AG04450 (cell line): ENCODE data around the gene GNAL. TPM values are rescaled to one million over a fixed set of nuclear protein-coding genes. Genes with fewer than 3 reads are reported as not detected.

Experiments
- CTCF ChIA-PET: fragments of 300-600, 350-600 bp; formaldehyde crosslinking; extraction: SDS; loops from one replicate; lab custom pipeline; 2022; ENCODE audit warnings: antibody characterized with exemption, inconsistent platforms; lab: Charles Lee
- POLR2A ChIA-PET: fragments of 350-600 bp; formaldehyde crosslinking; extraction: SDS; loops from one replicate; lab custom pipeline; 2021; ENCODE audit warnings: antibody characterized with exemption, inconsistent platforms; lab: Yijun Ruan, JAX
- DNase-seq: peaks from one replicate; pipeline ENCODE4 v3.0.0-alpha.2; 2011; ENCODE audit warnings: low read depth, low spot score
- H3K27ac ChIP-seq: one replicate; pipeline ENCODE4 v1.5.1; 2012; ENCODE audit warnings: low read depth, low read length, control low read depth
- H3K27me3 ChIP-seq: one replicate; pipeline ENCODE4 v1.6.0; 2012; ENCODE audit warnings: low read length; ENCODE audit not compliant: control insufficient read depth, insufficient read depth
- H3K4me3 ChIP-seq: 2 replicates; pipeline ENCODE4 v1.5.1; 2011; ENCODE audit warnings: mild to moderate bottlenecking, low read depth, low read length, control low read depth
- H3K9me3 ChIP-seq: 2 replicates; pipeline ENCODE4 v1.5.1; 2012; ENCODE audit warnings: low read length; ENCODE audit not compliant: control insufficient read depth, insufficient read depth
- CTCF ChIP-seq: IDR thresholded peaks from 2 replicates; pipeline ENCODE4 v1.5.1; 2011; ENCODE audit warnings: low read depth, low read length, control low read depth, inconsistent platforms
- polyA plus RNA-seq: library from polyadenylated mRNA; depleted of rRNA; stranded (reverse); fragments of >200 nt; gene quantifications from 2 replicates; pipeline ENCODE4 v1.2.3, GENCODE V29; 2011

Gene GNAL
- polyA plus RNA-seq, 1 experiment = 0.51 TPM

GRCh38 chr18:11906176-11906575 is 217.1 kb downstream of the GNAL start:
- H3K27ac ChIP-seq = no peak overlapping the region
- CTCF ChIA-PET = interaction anchor here (0.6 to 1.6 kb wide), 2 partner anchors 94 to 173 kb away, joined by 3 to 4 read pairs; no protein-coding TSS in a partner anchor
- no peak overlapping the region for H3K4me3 ChIP-seq
- no peak for DNase-seq
- H3K9me3 ChIP-seq = no peaks in the 10 kb centered on the region; the same call in 1 of the 2 replicates
- POLR2A ChIA-PET = interaction anchor here (0.5 kb wide), 1 partner anchor 11 kb away, joined by 3 read pairs; no protein-coding TSS in a partner anchor
- no peak for TF ChIP-seq CTCF
- H3K27me3 ChIP-seq = no peaks in the 10 kb centered on the region

- Histone ChIP-seq H3K9me3 (no peaks in the 10 kb centered on the region; the same call in 1 of the 2 replicates), H3K27me3 (no peaks in the 10 kb centered on the region), H3K27ac (no peak overlapping the region), H3K4me3 (peak overlapping the region; percentile 79)
- ChIA-PET CTCF (no interaction called here), POLR2A (no interaction called here)
- DNase-seq = no peak
- TF ChIP-seq CTCF = no peak
Measured at GRCh38 chr18:11906926-11907874, 218.1 kb downstream of the GNAL start.

GRCh38 chr18:11908182-11909060 is 219.4 kb downstream of the GNAL start, which contains the start of gene MPPE1:
TSS of gene MPPE1 (minus strand) at chr18:11908317. CDS start at chr18:11897264, 11,053 bp downstream.
- Histone ChIP-seq H3K27ac (peak within 1 kb of the TSS; percentile 93), H3K9me3 (no peaks in the 10 kb centered on the region; the same call in 1 of the 2 replicates), H3K4me3 (peak within 1 kb of the TSS; percentile 79), H3K27me3 (no peaks in the 10 kb centered on the region)
- 0 out of 2 replicates have a peak, but pooled peaks have one; percentile 7 for TF ChIP-seq CTCF
- ChIA-PET POLR2A (interaction anchor here (1.2 kb wide), 1 partner anchor 16 kb away, joined by 3 read pairs; no protein-coding TSS in a partner anchor), CTCF (interaction anchor here (1.9 kb wide), 1 partner anchor 29 kb away, joined by 7 read pairs; no protein-coding TSS in a partner anchor)
- DNase-seq = peak; percentile 43

- Histone ChIP-seq H3K27me3 (no peaks in the 10 kb centered on the region), H3K27ac (peak overlapping the region; percentile 57), H3K4me3 (peak overlapping the region; percentile 79), H3K9me3 (no peaks in the 10 kb centered on the region; the same call in 1 of the 2 replicates)
- POLR2A ChIA-PET = interaction anchor here (1.2 kb wide), 1 partner anchor 15 kb away, joined by 3 read pairs; no protein-coding TSS in a partner anchor
- DNase-seq = no peak
- no peak for TF ChIP-seq CTCF
- CTCF ChIA-PET = interaction anchor here (1.0 to 1.9 kb wide), 2 partner anchors 29 to 87 kb away, joined by 3 to 7 read pairs; no protein-coding TSS in a partner anchor
Measured at GRCh38 chr18:11909061-11909455, 220.0 kb downstream of the GNAL start.
